Testis (tissue), 2 donors: Measurements from ENCODE around the gene EIF2AK3.

Experiments used
- CTCF ChIP-seq, 3 experiments: fragments of 450-650 bp in 2 of 3; fragments of 200-600 bp in 1 of 3; sonication (generic) in 1 of 3; IDR thresholded peaks; one replicate each; pipeline ENCODE4 v1.5.1; 2016 to 2019; ENCODE audit warnings: antibody characterized with exemption in 3 of 3, mild to moderate bottlenecking in 2 of 3, moderate library complexity in 1 of 3
- POLR2A ChIP-seq: fragments of 450-650 bp; IDR thresholded peaks from one replicate; pipeline ENCODE4 v1.6.1; 2017; ENCODE audit warnings: antibody characterized with exemption, mild to moderate bottlenecking, moderate library complexity

DNA sequence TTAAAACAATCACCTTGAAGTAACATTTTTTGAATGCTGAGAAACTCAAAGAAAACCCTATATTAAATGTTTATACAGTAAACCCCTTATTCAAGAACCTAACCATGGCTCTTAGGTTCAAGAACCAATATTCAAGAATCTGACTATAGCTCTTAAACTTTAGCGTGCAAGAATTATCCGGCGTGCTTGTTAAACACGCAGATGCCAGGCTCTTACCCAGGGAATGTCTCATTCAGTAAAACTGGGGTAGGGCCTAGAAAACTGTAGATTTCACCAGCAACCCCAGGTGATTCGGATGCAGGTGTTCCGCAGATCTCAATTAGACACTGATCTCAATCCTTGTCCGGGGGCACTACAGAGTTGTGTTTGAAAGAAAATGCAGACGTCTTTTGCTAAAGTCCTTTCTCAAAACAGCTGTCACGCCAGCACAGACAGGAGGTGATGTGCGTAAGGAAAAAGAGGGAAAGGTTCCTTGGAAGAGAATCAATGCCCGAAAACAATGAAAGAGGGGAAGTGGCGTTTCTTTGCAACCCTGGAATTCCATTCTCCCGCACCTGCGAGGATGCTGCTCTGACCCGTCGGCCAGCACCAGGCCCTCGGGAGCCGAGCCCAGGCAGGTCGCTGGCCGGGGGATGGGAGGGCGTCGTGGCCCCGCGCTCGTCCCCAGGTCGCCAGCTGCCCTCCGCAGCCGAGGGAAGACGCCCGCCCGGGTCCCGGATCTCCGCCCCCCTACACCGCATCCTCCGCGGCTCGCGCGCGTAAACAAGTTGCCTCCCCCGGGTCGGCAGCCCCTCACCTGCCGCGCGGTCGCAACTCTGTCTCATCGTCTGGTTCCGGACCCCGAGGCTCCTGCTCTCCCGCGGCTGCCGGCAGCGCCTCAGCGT, 851 bp downstream of the EIF2AK3 start:
- TF ChIP-seq CTCF (IDR thresholded peaks at IDR 0.05) = no peak
- TF ChIP-seq POLR2A = no peak
